GM21526 (cell line): ENCODE measurements around the gene WNT10A.

Experiments
- ATAC-seq: cut with Tn5 transposase; IDR thresholded peaks from one replicate; pipeline ENCODE4 v1.9.1; 2021; ENCODE audit warnings: moderate library complexity; ENCODE audit not compliant: unreplicated experiment, low FRiP score

Gene WNT10A

DNA sequence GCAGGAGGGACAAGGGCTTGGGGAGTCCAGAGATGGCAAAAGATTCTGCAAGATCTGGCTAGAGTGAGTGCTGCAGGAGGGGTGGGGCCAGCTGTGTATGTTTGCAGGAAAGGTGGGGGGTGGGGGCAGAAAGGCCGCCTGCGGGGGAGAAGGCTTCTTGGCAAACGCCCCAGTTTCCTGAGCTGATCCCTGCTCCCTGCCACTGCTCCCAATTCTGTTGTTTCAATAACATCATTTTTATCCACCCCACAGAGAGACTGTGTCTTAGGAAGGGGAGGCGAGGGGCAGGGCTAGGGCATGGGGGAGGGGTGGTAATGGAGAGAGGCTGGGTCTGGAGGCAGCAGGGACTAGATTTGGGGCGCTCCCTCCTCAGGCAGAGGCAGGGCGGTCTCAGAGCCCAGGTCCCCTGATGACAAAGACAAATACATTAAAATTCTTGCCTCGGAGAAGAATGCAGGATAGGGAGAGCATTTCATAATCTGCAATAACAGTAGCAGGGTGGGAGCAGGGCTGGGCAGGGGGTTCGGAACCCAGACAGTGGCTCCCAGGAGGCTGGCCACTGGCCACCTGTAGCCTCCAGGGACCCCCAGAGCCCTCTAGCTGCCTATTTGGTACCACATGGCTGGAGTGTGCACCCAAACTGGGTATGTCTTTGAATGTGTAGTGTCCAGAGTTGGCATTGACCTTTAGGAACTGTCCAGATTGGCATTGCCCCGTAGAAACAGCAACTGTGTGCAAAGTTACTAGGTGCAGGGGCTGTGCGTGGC, 23.1 kb upstream of the WNT10A start:
- no peak for ATAC-seq

- no peak for ATAC-seq
These were observed 22.6 kb upstream of the WNT10A start for GRCh38 chr2:218858138-218858445.

DNA sequence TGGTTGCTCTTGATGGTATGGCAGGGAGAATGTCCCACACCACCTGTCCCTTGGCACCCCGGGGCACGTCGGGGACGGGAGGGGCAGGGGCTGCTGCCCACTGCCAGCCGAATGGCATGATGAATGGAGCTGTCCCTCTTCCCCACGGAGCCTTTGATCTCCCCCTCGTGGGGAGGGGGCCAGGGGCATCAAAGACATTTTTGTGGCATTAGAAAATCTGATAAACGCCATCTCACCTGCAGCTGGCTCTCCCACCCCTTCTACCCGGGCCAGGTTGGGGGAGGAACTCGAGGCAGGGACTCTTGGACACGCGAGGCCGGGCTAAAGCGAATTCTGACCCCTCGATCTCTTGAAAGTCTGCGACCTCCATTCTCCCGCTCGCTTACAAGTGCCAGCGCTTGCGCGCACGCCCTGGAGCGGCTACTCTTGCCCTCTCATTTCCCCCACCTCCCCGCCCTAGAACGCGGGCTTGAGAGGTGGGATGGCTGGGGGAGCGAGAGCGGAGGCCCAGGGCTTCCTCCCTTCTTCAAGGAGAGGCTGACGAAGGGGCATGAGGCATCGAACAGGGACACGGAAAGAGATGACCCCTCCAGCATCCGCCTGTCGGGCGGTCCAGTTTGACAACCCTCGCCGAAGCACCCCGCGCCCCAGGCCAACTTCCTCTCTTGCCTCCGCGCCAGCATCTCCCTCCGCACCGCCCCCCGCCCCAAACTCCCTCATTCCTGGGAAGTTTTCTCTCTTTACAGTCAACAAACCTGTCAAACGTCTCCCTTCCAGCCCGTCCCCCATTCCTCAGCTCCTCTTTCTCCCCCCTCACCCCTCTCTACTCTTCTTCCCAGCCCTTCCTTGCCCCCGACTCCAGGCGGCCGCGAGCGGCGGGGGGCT, 21.7 kb upstream of the WNT10A start:
- ATAC-seq = no peak

GRCh38 chr2:218859556-218859987, 21.1 kb upstream of the WNT10A start, which contains the start of gene WNT6:
TSS of gene WNT6 (plus strand) at chr2:218859805. CDS start at chr2:218860038, 233 bp downstream.
- ATAC-seq = no peak

DNA sequence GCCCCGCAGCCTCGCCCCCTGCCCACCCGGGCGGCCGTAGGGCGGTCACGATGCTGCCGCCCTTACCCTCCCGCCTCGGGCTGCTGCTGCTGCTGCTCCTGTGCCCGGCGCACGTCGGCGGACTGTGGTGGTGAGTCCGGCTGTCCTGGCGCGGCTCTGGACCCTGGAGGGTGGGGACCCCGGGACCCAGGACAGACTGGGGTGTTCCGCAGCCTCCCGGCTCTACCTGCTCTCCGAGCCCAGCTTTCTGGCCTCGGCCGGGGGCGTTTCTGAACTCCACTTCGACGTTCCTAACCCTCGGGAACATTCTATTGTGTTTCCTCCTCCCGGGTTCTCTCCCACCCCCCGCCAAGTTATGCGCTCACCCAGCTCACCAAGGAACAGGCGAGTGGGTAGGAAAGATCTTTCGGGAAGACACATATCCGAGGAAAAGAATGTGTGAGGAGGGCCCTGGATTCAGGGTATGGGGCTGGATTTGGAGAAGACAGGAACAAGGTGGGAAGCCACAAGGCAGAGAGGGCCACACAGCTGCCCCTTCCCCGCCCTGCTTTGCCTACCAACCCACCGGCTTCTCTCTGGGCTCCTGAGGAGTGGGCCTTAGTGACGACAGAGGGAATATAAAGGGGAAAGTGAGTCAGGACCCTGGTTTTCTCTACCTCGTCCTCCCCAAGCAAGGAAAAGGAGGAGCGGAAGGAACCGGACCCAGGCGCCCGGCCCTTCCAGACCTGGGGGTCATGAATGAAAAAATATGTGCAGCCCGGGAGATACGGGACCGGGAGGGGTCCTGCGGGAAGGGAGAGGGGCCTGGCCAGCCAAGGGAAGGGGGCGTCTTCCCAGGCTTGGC, 20.4 kb upstream of the WNT10A start:
- ATAC-seq = no peak

DNA sequence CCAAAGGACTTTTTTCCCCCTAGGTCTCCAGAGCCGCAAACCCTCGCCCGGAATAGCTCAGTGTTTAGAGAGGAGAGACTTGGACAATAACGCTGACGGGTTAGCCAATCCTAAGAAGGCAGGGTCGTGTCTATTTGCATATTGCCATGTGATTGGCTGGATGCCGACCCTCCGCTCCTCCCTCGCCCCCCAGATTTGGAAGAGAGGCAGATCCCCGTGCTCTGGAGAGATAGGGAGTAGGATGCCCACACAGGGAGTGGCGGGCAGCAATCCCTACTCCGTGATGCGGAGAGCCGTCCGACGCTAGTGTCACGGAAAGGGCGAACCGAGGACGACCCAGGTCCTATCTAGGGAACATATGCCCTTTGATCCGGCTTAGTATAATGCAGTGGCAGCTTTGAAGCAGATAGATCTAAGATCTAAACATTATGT, 19.7 kb upstream of the WNT10A start:
- ATAC-seq = no peak

- no peak for ATAC-seq
These were observed 18.9 kb upstream of the WNT10A start for GRCh38 chr2:218861645-218862318.

DNA sequence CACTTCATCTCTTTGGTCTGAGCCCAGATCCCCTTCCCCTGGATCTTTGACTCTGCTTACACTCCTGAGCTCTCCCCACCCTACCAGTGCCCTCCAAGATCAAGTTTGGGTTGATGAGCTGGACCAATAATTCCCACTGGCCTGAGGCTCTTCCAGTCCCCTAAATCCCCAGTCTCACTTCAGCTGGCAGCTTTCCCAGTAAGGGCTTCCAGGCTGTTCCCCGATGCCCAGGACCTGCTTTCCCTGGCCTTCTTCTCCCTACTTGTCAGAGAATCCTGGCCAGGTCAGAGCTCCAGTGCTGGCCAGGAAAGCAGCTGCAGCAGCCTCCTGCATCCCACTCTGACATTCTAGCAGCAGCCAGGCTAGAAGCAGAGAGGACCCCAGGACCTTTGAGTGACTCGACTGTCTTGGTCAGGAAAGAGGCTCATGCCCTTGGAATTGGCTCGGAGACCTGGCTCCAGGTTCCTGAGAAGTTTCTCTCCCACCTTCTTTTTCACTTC, 17.6 kb upstream of the WNT10A start:
- ATAC-seq = no peak

DNA sequence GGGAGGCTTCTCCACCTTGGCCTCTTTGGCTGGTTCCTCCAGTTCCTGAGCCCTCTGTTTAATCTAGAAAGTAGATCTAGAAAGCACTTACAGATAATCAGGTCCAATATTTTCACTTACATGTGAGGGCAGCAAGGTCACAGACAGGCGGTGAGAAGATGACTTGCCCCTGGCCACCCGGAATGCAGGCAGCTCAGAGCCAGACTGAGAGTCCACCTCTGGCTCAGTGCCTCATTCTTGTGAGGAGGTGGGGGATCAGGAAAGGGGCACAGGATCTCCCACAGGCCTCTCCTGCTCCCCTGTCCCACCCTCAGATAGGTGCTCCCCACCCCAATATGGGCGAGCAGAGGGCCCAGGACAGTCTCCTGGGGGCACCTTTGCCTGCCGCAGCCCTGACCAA, 15.3 kb upstream of the WNT10A start:
- no peak for ATAC-seq

DNA sequence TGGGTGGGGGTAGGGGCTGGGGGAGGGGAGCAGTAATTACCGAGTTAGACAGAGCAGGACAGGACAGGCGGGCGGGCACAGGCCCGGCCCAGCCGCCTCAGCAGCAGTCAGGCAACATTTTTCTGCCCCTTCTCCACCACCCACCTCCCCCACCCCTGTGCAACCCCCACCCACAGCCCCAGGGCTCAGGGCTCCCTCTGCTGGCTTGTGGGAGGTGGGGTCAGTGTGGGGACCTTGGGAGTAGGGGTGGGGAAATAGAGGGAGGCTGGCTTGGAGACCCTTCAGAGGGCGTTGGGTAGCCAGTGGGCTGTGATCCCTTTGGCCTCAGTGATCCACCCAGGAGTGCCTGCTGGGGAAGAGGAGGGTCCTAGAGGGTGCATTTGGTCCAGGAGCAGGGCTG, 14.7 kb upstream of the WNT10A start:
- no peak for ATAC-seq

GRCh38 chr2:218867900-218868299, 12.8 kb upstream of the WNT10A start:
- no peak for ATAC-seq

DNA sequence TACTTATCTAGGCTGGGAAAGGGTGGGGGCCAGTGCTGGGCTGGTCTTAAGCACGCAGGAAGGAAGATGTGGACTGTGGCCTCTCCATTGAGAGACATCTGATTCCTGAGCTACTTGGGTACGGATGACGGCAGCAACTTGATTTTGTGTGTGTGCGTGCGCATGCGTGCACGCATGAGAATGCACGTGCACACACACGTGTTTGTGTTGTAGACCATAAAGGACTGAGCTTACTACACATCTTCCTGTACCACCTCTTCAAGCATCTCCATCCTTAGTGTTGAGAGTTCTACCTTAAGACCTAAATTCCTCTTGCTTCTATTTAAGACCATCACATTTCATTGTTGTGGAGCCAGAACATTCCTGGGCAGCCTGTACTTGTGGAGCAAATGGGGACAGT, 11.6 kb upstream of the WNT10A start:
- ATAC-seq = no peak

DNA sequence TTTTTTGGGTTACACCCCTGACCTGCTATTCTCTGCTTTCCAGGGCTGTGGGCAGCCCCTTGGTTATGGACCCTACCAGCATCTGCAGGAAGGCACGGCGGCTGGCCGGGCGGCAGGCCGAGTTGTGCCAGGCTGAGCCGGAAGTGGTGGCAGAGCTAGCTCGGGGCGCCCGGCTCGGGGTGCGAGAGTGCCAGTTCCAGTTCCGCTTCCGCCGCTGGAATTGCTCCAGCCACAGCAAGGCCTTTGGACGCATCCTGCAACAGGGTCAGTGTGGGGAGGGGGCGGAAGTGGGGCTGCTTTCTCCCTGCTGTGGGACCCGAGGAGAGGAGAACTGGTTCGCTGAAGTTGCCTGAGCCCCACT, 9.7 kb upstream of the WNT10A start:
- no peak for ATAC-seq

DNA sequence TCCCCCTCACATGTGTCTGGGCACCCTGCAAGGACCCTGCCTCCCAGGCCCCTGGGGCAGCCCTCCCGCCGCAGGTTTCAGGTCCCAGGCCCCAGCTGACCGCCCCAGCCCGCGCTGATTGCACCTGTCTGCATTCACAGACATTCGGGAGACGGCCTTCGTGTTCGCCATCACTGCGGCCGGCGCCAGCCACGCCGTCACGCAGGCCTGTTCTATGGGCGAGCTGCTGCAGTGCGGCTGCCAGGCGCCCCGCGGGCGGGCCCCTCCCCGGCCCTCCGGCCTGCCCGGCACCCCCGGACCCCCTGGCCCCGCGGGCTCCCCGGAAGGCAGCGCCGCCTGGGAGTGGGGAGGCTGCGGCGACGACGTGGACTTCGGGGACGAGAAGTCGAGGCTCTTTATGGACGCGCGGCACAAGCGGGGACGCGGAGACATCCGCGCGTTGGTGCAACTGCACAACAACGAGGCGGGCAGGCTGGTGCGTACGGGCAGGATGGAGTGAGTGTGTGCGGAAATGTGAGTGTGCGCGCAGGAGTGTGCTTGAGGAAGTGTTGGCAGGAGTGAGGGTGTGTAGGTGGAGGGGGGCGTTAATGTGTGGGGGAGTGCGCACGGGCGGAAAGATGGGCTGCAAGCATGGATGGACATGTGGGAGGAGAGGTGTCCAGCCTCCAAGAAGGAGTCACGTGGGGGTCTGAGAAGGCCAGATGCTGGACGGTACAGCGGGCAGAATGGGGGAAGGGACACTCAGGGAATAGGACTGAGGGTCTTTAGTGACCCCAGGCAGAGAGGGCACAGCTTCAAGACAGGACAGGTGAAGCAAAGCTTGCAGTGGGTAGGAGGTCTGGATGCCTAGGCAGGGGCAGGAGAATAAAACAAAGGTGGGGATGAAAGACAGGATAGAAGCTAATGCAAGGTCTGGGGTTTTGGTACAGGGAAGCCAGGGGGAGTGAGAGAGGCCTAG, 9.0 kb upstream of the WNT10A start:
- ATAC-seq = no peak

- no peak for ATAC-seq
These were observed 7.8 kb upstream of the WNT10A start for GRCh38 chr2:218872645-218873358.

- ATAC-seq = no peak
These were observed 7.1 kb upstream of the WNT10A start for GRCh38 chr2:218873359-218874194.

- no peak for ATAC-seq
These were observed 4.9 kb upstream of the WNT10A start for GRCh38 chr2:218875692-218876246.
